ENCODE measurements around the gene SHROOM2.

- TF ChIP-seq, protein P1, sequence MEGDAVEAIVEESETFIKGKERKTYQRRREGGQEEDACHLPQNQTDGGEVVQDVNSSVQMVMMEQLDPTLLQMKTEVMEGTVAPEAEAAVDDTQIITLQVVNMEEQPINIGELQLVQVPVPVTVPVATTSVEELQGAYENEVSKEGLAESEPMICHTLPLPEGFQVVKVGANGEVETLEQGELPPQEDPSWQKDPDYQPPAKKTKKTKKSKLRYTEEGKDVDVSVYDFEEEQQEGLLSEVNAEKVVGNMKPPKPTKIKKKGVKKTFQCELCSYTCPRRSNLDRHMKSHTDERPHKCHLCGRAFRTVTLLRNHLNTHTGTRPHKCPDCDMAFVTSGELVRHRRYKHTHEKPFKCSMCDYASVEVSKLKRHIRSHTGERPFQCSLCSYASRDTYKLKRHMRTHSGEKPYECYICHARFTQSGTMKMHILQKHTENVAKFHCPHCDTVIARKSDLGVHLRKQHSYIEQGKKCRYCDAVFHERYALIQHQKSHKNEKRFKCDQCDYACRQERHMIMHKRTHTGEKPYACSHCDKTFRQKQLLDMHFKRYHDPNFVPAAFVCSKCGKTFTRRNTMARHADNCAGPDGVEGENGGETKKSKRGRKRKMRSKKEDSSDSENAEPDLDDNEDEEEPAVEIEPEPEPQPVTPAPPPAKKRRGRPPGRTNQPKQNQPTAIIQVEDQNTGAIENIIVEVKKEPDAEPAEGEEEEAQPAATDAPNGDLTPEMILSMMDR (optimal IDR thresholded peaks at IDR 0.05 in 1 of 3, IDR thresholded peaks at IDR 0.05 in 1 of 3, conservative IDR thresholded peaks at IDR 0.05 in 1 of 3; ENCODE audit: extremely low read depth in 1 of 3, insufficient read depth in 2 of 3, low read length in 3 of 3), result no peak
- TF ChIP-seq EZH2 (IDR thresholded peaks at IDR 0.05; ENCODE audit: low read length), result no peak
Measured at GRCh38 chrX:9784332-9784731, 1.9 kb upstream of the SHROOM2 start.

Measured in keratinocyte (primary cell).